H54 (cell line): Measurements from ENCODE around the gene TRAPPC10.

Source experiments
- DNase-seq: peaks from one replicate; pipeline ENCODE4 v3.0.0; 2011; ENCODE audit warnings: low spot score, mixed read lengths; ENCODE audit not compliant: insufficient read length
- FAIRE-seq: peaks from 3 replicates; lab custom pipeline; 2011; peaks lifted over from hg19 to GRCh38; lab: Jason Lieb, UNC
- POLR2A ChIP-seq: IDR thresholded peaks from 2 replicates; pipeline ENCODE4 v1.6.1; 2011; ENCODE audit warnings: low read depth, mild to moderate bottlenecking, low read length

TRAPPC10 gene

GRCh38 chr21:44065428-44065827 lies 53.3 kb downstream of the TRAPPC10 start:
- no peak for TF ChIP-seq POLR2A
- DNase-seq (no peak), FAIRE-seq (no peak)

DNA sequence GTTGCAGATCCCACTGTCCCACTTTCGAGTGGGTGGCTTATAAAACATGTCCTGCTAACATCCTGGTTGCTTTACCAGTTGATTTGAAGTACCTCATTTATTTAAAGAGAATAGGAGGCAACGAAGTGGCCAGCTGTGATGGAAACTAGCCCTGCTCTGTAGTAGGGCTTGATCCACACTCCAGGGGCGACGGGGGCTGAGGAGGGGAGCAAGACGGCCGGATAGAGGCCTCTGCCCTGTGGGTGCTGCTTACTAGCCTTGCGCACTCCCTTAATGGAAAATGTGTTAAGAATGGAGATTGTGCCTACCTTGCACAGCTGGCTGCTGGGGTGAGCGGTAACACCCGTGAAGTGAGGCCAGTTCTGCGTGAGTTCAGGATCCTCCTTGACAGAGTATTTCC lies 54.0 kb downstream of the TRAPPC10 start:
- DNase-seq = no peak
- FAIRE-seq = no peak

GRCh38 chr21:44067011-44067839 lies 55.1 kb downstream of the TRAPPC10 start:
- TF ChIP-seq POLR2A = no peak
- no peak for DNase-seq
- no peak for FAIRE-seq

More for the DNA sequence above, 54.0 kb downstream of the TRAPPC10 start:
- TF ChIP-seq POLR2A = no peak

DNA sequence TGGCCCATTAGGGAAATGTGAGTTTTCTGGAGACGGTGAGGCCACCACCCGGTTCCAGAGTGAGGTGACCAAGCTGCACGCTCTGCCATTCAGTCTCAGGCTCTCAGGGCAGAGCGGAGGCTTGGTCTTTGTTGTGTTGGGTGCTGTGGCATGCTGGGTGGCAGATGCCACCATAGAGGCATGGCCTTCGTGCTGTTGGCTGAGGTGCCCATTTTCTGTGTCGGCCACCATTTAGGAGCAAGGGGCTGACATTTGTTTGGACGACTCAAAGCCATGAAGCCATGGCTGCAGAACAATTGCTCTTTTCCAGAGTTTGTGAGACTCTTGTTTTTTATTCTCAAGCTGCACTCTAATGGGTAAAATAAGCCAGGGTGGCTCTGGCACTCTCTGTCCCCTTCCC lies 58.3 kb downstream of the TRAPPC10 start:
- TF ChIP-seq POLR2A = no peak
- FAIRE-seq (no peak), DNase-seq (no peak)

DNA sequence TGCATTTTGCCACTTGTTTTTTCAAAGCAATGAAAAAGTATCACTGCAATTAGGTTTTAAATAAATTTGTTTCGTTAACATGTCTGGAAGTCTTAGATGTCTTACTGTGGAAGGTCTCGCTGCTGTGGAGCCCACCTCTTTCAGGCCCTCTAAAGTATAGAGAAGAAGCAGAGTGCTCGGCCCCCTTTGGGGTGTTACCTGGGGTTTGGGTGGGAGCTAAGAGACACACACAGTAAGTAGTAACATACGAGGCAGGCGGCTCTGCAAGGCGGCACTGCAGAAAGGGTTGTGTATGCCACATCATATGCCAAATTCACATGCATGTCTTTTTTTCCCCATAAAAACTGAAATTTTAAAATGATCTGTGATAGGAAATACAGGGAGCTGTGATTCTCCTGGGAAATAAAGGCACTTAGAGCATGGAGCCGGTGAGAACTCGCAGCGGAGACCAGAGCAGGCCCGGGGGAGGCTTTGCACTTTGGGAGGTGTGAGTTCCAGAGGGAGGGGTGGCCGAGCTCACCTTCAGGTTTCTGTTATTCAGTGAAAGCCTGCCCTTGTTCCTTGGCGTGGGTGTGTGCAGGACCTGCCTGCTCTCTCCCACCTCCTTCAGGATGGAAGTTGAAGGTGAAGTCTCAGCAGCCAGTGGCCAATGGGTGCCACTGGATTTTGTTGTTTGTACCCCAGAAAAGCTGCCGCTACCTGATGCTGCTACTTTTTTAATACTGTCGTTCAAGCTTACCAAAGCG lies 59.4 kb downstream of the TRAPPC10 start:
- DNase-seq (no peak), FAIRE-seq (no peak)
- TF ChIP-seq POLR2A = no peak

DNA sequence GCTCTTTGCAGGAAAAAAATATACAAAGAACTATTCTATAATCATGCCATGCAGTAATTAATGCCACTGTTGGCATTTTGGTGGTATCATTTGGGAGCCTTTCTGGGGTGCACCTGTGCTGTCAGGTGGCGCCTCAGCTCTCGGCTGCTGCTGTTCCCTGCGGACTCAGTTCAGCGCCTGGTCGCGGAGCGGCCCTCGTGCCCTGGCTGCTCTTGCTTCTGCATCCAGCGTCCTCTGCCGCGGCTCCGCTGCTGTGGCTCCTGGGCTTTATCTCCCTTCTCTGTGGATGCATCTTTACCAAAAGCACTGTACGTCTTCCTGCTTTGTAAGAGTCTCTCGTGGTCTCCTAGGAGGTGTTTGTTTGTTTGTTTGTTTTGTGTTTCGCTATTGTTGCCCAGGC lies 60.0 kb downstream of the TRAPPC10 start:
- FAIRE-seq (no peak), DNase-seq (no peak)
- no peak for TF ChIP-seq POLR2A

DNA sequence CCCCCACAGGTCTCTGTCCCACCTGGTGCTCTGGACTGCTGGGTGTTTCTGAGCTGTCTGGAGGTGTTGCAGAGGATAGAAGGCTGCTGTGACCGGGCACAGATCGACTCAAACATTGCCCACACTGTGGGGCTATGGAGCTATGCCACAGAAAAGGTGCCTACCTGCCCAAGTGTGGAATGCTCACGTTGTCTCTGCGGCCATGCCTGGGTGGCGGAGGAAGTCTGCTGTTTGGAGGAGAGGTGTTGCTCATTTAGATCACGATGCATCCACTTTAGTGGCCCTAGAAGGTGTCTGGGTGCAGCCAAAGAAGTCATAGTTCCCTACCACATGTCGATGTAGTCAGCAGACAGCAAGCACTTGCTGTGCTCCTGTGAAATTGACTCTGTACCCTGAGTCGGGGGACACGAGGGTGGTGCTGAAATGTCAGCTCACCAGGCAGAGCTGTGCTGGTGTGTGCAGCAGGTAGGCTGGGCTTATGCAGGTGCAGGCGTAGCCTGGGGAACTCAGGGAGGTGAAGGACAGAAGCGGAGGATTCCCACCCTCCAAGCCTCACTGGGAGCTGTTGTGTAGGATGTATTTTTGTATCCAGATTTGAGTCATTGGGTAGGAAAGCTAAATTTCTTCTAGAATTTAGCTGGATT lies 62.3 kb downstream of the TRAPPC10 start:
- no peak for FAIRE-seq
- TF ChIP-seq POLR2A = no peak
- no peak for DNase-seq

GRCh38 chr21:44076316-44076715 lies 64.2 kb downstream of the TRAPPC10 start:
- DNase-seq (no peak), FAIRE-seq (no peak)

GRCh38 chr21:44078411-44078981 lies 66.4 kb downstream of the TRAPPC10 start:
- FAIRE-seq = no peak
- no peak for DNase-seq

More at GRCh38 chr21:44076316-44076715, 64.2 kb downstream of the TRAPPC10 start:
- TF ChIP-seq POLR2A = no peak

GRCh38 chr21:44079446-44079845 lies 67.3 kb downstream of the TRAPPC10 start:
- DNase-seq = no peak
- FAIRE-seq = no peak

More at GRCh38 chr21:44078411-44078981, 66.4 kb downstream of the TRAPPC10 start:
- no peak for TF ChIP-seq POLR2A

GRCh38 chr21:44079846-44080245 lies 67.7 kb downstream of the TRAPPC10 start:
- DNase-seq = no peak
- no peak for TF ChIP-seq POLR2A
- FAIRE-seq = no peak

More at GRCh38 chr21:44079446-44079845, 67.3 kb downstream of the TRAPPC10 start:
- no peak for TF ChIP-seq POLR2A

DNA sequence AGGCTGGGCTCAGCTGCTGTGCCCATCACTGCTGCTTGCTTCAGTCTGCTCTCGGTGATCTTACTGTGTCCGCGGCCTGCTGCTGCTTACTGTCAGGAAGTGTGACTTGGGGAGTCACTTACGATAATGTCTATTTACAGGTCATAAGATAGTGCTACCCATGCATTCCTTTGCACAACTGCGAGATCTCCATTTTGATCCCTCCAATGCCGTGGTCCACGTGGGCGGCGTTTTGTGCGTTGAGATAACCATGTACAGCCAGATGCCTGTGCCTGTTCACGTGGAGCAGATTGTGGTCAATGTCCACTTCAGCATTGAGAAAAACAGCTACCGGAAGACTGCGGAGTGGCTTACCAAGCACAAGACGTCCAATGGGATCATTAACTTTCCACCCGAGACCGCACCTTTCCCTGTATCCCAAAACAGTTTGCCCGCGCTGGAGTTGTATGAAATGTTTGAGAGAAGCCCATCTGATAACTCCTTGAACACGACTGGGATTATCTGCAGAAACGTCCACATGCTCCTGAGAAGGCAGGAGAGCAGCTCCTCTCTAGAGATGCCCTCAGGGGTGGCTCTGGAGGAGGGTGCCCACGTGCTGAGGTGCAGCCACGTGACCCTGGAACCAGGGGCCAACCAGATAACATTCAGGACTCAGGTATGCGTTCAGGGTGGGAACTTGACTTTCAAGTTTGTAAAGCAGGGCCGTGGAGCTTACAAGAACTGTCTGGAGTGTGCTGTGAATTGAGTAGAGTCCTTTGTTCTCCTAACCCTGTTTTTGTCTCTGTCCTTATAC lies 70.7 kb downstream of the TRAPPC10 start:
- no peak for TF ChIP-seq POLR2A
- DNase-seq = no peak
- FAIRE-seq = no peak
